OCI-M1 (cell line): Measurements from ENCODE around the gene COMMD3.
A peak's percentile ranks its signal among the peaks of the same experiment; 100 is the strongest.

Experiments
- DNase-seq: peaks from one replicate; lab custom pipeline; 2025; lab: John Stamatoyannopoulos, UW

COMMD3 gene

DNA sequence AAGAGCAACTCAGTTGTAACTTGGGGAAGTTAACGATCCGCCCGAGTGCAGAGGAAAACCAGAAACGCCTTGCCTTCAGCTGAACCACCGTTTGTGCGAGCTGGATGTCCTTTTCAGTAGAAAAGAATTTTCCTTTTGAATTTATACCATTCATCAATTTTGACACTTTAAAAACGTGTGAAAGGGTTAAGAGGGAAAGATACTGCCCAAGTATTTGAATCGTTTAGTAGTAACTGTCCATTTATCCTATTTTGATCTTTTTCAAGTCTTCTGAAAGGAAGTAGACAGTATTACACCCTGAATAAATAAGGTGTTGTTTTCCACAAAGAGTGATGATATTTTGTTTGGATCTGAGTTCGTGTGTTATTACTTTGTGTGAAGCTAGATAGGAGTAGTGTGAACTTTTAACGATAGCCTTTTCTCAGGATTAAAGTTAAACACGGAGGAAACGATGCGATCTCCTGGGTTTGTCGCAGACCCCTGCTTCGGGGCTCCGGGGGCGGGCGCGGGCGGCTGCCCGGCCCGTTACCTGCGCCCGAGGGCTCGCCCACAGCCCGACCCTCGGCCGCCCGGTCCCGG lies 3.9 kb downstream of the COMMD3 start:
- DNase-seq, result peak; percentile 76

DNA sequence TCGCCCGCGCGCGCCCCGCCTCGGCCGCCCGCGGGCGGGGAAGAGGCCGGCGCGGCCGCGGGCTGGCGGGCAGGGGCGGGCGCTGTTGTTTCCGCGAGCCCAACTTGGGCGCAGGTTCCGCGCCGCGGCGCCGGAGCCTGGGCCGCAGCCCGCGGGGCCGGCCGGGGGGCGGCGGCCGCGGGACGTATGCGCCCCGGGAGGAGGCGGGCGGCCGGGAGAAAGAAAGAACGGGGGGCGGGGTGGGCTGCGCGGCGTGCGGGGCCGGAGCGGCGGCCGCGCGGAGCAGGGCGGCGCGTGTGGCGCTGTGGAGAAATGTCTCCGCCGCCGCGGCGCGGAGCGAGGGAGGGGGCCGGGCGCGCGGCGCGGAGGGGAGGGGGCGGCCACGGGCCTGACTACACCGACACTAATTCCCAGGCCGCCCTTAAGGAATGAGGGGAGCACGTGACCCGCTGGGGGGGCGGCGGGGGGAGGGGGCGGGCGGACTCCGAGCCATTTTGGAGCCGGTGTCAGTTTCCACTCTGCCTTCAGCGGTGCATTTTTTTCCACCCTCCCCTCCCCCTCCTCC lies 4.5 kb downstream of the COMMD3 start, which contains the start of gene BMI1:
TSS of gene BMI1 (plus strand) at position 509 of the 565 bp plus-strand sequence. CDS start 5,351 bp downstream, outside the sequence.
- peak; percentile 87 for DNase-seq

DNA sequence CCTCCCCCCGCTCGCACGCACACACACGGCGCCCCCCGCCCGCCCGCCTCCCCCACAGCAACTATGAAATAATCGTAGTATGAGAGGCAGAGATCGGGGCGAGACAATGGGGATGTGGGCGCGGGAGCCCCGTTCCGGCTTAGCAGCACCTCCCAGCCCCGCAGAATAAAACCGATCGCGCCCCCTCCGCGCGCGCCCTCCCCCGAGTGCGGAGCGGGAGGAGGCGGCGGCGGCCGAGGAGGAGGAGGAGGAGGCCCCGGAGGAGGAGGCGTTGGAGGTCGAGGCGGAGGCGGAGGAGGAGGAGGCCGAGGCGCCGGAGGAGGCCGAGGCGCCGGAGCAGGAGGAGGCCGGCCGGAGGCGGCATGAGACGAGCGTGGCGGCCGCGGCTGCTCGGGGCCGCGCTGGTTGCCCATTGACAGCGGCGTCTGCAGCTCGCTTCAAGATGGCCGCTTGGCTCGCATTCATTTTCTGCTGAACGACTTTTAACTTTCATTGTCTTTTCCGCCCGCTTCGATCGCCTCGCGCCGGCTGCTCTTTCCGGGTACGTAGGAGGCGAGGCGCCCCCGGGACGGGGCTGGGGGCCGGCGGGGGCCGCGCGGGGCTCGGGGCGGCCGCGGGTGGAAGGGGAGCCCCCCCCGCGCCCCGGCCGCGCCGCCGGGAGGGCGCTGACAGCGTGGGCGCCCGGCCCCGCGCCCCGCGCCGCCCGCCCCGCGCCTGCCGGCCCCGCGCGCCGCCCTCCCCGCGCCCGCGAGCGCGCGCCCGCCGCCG lies 5.2 kb downstream of the COMMD3 start:
- DNase-seq, result peak; percentile 87

- DNase-seq, result peak; percentile 56
Measured at GRCh38 chr10:22321924-22322640, 5.9 kb downstream of the COMMD3 start.

GRCh38 chr10:22322641-22323160 lies 6.5 kb downstream of the COMMD3 start:
- DNase-seq, result peak; percentile 54

GRCh38 chr10:22323538-22324305 lies 7.5 kb downstream of the COMMD3 start:
- peak; percentile 65 for DNase-seq

- peak; percentile 65 for DNase-seq
Measured at GRCh38 chr10:22324413-22324812, 8.2 kb downstream of the COMMD3 start.

DNA sequence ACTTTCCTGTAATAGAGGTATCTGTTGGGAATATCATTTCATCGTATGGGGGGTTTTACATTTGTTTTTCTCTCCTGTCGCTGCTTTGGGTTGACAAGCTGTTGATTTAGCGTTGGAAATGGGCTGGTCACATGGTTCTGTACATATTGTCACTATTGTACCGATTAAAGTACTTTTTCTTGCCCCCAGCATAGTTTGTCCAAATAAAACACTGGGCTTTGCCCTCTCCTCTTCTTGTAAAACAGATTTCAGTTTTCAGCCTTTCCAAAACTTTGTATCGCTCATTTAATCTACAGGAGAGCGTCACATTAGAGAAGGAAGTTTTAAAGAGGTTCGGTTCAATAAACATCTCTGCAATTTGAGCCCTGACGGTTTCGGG lies 8.7 kb downstream of the COMMD3 start:
- peak; percentile 65 for DNase-seq

GRCh38 chr10:22325272-22326144 lies 9.3 kb downstream of the COMMD3 start:
- peak; percentile 65 for DNase-seq

- no peak for DNase-seq
Measured at GRCh38 chr10:22326145-22326702, 10.0 kb downstream of the COMMD3 start.

DNA sequence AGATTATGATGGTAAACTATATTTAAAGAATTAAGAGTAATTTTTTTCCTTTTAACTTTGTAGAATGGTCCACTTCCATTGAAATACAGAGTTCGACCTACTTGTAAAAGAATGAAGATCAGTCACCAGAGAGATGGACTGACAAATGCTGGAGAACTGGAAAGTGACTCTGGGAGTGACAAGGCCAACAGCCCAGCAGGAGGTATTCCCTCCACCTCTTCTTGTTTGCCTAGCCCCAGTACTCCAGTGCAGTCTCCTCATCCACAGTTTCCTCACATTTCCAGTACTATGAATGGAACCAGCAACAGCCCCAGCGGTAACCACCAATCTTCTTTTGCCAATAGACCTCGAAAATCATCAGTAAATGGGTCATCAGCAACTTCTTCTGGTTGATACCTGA lies 13.0 kb downstream of the COMMD3 start:
- no peak for DNase-seq

DNA sequence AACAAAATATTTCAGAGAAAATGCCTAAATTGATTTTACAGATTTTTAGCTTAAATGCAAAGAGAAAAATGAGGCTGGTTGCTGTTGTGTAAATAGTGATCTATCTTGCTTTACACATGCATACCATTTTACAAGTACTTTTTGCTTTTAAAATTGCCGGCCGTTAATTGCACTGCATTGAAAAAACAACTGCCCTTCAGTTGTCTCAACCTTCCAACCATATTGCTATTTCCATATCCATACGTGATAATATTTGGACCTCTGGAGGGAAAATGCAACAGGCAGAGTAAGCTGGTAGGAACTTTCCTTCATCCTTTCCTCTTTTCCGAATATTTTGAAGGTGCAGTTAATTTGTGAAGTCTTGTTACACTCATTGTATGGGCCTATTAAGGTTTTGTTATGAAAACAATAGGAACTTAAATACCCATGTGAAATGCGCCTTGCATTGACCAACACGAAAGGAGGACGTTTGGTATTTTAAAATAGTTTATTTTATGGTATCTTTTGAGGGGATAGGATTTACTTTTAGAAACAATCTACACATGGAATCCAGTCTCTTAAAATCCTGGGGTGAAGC lies 16.0 kb downstream of the COMMD3 start:
- DNase-seq, result no peak

- no peak for DNase-seq
Measured at GRCh38 chr10:22333167-22333974, 17.2 kb downstream of the COMMD3 start.

DNA sequence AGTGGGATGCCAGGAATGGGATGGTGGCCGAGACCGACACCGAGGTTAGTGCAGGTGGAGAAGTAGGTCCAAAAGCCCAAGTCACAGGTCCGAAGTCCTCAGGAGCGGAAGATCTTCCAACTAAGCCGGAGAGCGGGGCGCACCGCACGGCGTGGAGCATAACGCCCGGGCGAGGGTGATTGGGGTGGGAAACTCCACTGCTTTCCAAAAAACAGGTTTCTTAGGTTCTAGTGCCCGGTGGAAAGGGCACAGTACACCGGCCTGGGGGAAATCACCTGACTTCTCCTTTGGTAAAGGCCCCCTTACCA lies 17.7 kb downstream of the COMMD3 start:
- no peak for DNase-seq

- no peak for DNase-seq
Measured at GRCh38 chr10:22334414-22335172, 18.4 kb downstream of the COMMD3 start.

- DNase-seq, result no peak
Measured at GRCh38 chr10:22335173-22335933, 19.2 kb downstream of the COMMD3 start.

DNA sequence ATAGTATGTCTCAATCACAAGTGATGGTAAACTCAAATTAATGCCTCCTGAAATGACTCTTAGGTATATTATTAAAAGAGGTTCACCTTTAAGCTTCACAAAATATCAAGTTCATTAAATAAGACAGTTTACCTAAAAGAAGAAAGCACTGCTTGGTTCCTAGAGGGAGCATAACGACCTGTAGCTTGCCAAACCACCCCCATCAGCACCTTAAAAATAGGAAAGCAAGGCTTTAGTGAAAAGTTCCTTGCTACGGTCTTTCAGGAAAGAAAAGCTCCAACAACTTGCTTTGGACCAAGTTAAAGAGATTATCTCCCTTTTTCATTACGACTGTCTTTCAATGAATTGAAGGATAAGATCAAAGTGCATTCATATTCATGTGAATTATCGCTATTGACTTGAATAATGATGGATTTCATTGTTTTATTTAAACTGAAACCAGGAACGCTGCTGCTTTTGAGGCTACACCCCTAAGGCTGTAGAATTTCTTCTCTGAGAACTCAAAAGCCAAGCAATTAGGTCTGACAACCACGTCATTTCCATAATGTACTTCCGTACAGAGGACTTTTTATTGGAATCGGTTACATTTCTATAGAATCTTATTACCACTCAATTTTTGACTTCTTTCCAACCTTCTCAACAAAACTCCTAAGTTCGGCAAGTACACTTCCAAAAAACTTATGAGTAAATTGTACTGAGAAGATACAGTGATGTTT lies 22.2 kb downstream of the COMMD3 start:
- DNase-seq, result peak; percentile 55
